Right kidney (tissue), 1 donor: ENCODE data around the gene PLGRKT.
"Not testable (repeated sequence)": the region's sequence is repeated elsewhere in the genome, so short reads cannot be mapped to it uniquely, and the experiment has no call there.

Experiments used
- DNase-seq: peaks from one replicate; pipeline ENCODE4 v3.0.0-alpha.2; 2016

The PLGRKT gene

GRCh38 chr9:5433328-5433727, 4.4 kb downstream of the PLGRKT start:
- DNase-seq: not testable (repeated sequence)

GRCh38 chr9:5432890-5433289, 4.8 kb downstream of the PLGRKT start:
- DNase-seq: not testable (repeated sequence)

- no peak for DNase-seq
Observed at GRCh38 chr9:5430912-5431311, 6.8 kb downstream of the PLGRKT start.

GRCh38 chr9:5429873-5430564, 7.7 kb downstream of the PLGRKT start:
- no peak for DNase-seq

DNA sequence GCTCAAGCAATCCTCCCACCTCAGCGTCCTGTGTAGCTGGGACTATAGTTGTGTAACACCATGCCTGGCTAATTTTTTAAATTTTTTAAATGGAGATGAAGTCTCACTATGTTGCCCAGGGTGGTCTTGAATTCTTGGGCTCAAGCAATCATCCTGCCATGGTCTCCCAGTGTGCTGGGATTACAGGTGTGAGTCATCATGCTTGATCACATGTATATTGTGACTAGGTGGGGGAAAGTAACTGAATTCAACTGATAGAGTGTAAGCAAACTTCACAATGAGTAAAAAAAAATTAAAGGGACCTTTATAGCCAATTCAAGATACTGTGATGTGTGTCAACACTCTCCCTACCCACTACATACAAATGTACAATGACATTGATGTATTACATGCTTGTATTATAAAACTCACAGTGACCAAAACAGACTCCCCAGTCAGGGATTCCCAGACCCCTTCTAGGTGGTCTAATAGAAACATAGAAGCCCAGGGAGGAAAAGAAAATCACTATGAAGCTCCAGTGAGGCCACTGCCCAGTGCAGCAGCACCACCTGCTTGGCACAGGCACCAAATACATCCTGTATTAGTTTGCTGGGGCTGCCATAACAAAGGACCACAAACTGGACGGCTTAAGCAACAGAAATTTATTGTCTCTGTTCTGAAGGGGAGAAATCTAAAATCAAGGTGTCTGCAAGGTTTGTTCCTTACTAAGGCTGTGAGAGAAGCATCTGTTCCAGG, 8.8 kb downstream of the PLGRKT start:
- no peak for DNase-seq

DNA sequence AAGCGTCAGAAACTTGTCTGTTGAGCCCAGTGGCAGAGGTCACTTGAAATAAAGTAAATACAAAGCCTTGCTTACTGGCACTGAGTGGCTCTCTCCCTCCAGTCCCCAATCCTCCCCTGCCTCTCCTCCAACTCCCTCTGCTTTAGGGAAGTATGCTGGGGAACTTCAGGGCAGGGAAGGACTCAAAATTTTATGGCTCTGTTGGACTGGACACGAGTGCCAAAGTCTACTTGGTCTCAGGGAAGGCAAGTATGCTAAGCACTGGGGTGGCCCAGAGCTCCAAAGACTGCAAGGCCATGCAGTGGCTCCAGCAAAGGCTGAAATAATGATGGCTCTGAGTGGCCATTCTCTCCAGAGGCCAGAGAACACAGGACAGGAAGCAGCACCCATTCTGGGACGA, 9.6 kb downstream of the PLGRKT start:
- no peak for DNase-seq

- no peak for DNase-seq
Observed at GRCh38 chr9:5427005-5427404, 10.7 kb downstream of the PLGRKT start.

GRCh38 chr9:5425006-5425628, 12.6 kb downstream of the PLGRKT start:
- no peak for DNase-seq

- DNase-seq: no peak
Observed at GRCh38 chr9:5422276-5422675, 15.4 kb downstream of the PLGRKT start.

GRCh38 chr9:5421163-5421562, 16.6 kb downstream of the PLGRKT start:
- no peak for DNase-seq

DNA sequence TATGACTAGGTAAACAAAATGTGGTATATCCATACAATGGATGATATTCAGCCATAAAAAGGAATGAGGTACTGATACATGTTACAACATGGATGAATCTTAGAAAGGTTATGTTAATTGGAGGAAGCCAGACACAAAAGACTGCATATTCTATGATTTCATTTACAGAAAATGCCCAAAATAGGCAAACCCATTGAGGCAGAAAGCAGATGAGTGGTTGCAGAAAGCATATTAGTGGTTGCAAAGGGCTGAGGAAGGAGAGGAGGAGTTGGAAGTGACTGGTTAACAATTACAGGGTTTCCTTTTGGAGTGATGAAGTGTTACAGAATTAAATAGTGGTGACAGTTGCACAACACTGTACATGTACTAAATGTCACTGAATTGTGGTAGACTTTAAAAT, 17.7 kb downstream of the PLGRKT start:
- DNase-seq: no peak

DNA sequence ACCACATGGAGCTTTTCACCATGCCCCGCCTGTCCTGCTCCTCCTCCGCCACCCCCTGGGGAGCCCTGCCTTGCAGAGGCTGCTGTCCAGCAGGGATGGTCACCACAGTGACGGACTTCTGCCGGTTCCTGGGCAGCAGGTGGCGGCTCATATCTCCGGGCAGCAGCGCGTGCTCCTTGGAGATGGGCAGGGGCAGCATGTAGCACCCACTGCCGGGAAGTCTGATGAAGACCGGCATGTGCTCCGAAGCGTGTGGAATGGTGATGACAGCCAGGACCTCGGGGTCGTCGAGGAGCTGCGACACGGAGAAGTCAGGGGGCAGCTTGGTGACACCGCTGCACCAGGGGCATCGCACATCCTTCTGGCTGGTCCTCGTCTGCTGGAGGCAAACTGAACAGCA, 19.2 kb downstream of the PLGRKT start:
- DNase-seq: no peak

- no peak for DNase-seq
Observed at GRCh38 chr9:5416953-5417352, 20.8 kb downstream of the PLGRKT start.

- DNase-seq: no peak
Observed at GRCh38 chr9:5408596-5408995, 29.1 kb downstream of the PLGRKT start.

GRCh38 chr9:5402217-5402616, 35.5 kb downstream of the PLGRKT start:
- no peak for DNase-seq

GRCh38 chr9:5397547-5397946, 40.2 kb downstream of the PLGRKT start:
- not testable (repeated sequence) for DNase-seq

GRCh38 chr9:5395428-5395827, 42.3 kb downstream of the PLGRKT start:
- no peak for DNase-seq

- DNase-seq: not testable (repeated sequence)
Observed at GRCh38 chr9:5393976-5394375, 43.7 kb downstream of the PLGRKT start.

DNA sequence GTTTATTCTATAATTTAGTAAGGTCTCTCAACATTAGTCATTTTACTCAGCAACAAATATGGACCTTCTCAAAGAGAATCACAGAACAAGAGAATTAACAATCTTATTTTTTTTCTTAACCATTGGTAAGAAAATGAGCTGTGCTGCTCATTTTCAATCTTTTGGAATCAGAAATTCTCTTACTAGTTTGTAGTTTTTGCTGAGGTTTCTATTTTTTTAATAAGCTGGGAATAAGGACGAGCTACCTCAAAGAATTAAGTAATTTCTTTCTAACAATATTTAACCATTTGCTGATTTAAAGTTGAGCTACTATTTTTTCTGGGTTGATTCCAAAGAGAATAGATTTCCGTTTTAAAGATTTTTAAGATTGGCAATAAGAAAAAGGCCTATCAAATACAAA, 44.2 kb downstream of the PLGRKT start:
- DNase-seq: no peak

GRCh38 chr9:5392285-5392684, 45.4 kb downstream of the PLGRKT start:
- DNase-seq: no peak

DNA sequence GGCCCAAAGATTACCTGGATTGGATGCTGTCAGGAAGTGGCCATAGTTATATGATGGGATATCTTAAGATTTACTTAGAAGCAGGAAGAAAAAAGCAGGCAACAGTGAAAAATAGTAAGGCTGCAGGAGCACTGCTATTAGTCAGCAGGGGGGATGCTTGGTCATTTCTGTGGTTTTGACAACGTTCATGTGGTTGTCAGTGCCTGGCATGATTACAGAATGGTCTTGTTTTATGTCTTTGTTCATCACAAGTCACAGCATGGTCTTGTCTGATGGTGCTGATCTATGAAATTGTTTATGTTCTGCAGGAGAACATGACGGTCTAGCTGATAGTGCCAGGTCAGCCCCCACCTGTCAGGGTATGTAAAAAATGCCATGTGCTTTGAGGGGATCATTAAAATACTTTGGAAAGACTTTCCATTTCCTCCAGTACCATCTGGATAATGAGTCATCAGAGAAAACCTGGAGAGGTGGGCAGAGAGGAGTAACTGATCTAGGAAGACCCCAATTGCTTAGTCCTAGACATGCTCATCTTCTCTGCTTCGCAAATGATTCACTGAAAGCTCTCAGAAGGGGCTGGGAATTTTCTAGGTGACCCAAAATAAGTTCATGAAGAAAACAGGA, 48.5 kb downstream of the PLGRKT start:
- DNase-seq: no peak

- no peak for DNase-seq
Observed at GRCh38 chr9:5388026-5388819, 49.5 kb downstream of the PLGRKT start.
